ENCODE results near the gene COQ9. TPM values are rescaled to one million over a fixed set of nuclear protein-coding genes. Genes with fewer than 3 reads are reported as not detected.

Gene COQ9
- total RNA-seq, 1 experiment from 2014 or later, result 77.7 TPM

DNA sequence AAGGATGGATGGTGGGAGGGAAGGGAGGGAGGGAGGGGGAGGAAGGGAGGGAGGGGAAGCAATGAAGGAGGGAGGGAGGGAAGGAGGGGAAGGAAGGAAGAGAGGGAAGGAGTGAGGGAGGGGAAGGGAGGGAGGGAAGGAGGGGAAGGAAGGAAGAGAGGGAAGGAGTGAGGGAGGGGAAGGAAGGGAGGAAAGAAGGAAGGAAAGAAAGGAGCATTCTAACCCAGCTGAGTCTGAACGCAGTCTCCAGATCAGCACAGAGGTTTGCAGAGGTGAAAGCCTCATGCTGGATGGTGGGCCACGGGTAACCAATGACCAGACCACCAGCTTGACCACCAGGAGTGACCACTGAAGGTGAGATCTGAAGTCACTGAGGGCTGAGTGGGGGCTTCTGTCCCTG is 24.1 kb upstream of the COQ9 start:
- no TSS peak for BruUV-seq (replicated peaks)
- H3K27me3 Mint-ChIP-seq (ENCODE audit: unreplicated experiment), result no peaks in the 10 kb centered on the region
- TF ChIP-seq CTCF (IDR thresholded peaks at IDR 0.05; ENCODE audit: unreplicated experiment), result no peak
- peaks cover 5% of the 10 kb centered on the region for H3K36me3 Mint-ChIP-seq (ENCODE audit: insufficient read depth, unreplicated experiment)
- H3K9me3 Mint-ChIP-seq (ENCODE audit: low read depth, unreplicated experiment), result no peaks in the 10 kb centered on the region
- no peak overlapping the region for H3K27ac Mint-ChIP-seq (ENCODE audit: unreplicated experiment)
- CTCF ChIA-PET, result interaction anchor here (1.3 to 2.0 kb wide), 7 partner anchors 82 to 330 kb away, joined by 4 to 45 read pairs (median 6); partner anchors contain the start of gene CPNE2
- no peak for DNase-seq
- peaks cover 26% of the 10 kb centered on the region for H3K4me1 Mint-ChIP-seq (ENCODE audit: low read depth, unreplicated experiment)
- no peak overlapping the region for H3K4me3 Mint-ChIP-seq (ENCODE audit: low read depth, unreplicated experiment)
- intact Hi-C loops (cut with micrococcal nuclease; ENCODE audit: unreplicated experiment), result no loop called here

- intact Hi-C loops (cut with micrococcal nuclease; ENCODE audit: unreplicated experiment), result no loop called here
- no peak overlapping the region for H3K4me3 Mint-ChIP-seq (ENCODE audit: low read depth, unreplicated experiment)
- no TSS peak for BruUV-seq (replicated peaks)
- peaks cover 11% of the 10 kb centered on the region for H3K4me1 Mint-ChIP-seq (ENCODE audit: low read depth, unreplicated experiment)
- H3K36me3 Mint-ChIP-seq (ENCODE audit: insufficient read depth, unreplicated experiment), result peaks cover 18% of the 10 kb centered on the region
- no peak for DNase-seq
- no peaks in the 10 kb centered on the region for H3K27me3 Mint-ChIP-seq (ENCODE audit: unreplicated experiment)
- CTCF ChIA-PET, result interaction anchor here (1.2 kb wide), 1 partner anchor 120 kb away, joined by 3 read pairs; no protein-coding TSS in a partner anchor
- no peaks in the 10 kb centered on the region for H3K9me3 Mint-ChIP-seq (ENCODE audit: low read depth, unreplicated experiment)
- no peak overlapping the region for H3K27ac Mint-ChIP-seq (ENCODE audit: unreplicated experiment)
- TF ChIP-seq CTCF (IDR thresholded peaks at IDR 0.05; ENCODE audit: unreplicated experiment), result no peak
These were observed 22.7 kb upstream of the COQ9 start for GRCh38 chr16:57424583-57424982.

DNA sequence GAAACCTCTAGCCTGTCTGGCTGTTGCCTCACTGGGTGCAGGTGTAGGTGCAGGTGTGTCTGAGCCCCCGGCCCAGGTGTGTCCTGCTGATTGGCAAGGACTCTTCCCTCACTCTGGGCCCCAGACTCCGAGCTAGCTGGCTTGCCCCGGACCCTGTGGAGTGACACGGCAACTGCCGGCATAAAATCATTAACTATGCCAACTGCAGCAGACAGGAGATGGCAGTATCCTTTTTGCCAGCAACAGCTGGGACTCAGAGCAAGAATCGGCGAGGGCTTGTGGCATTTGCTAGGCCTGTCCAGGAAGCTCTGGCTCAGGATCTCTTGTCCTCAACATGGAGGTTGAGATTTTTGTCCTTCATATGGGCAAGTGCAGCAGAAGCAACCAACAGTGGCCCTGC is 20.9 kb upstream of the COQ9 start:
- Mint-ChIP-seq H3K27ac (ENCODE audit: unreplicated experiment) (no peak overlapping the region), H3K9me3 (ENCODE audit: low read depth, unreplicated experiment) (no peaks in the 10 kb centered on the region), H3K36me3 (ENCODE audit: insufficient read depth, unreplicated experiment) (peaks cover 31% of the 10 kb centered on the region), H3K27me3 (ENCODE audit: unreplicated experiment) (no peaks in the 10 kb centered on the region), H3K4me3 (ENCODE audit: low read depth, unreplicated experiment) (no peak overlapping the region), H3K4me1 (ENCODE audit: low read depth, unreplicated experiment) (peaks cover 9% of the 10 kb centered on the region)
- TF ChIP-seq CTCF (IDR thresholded peaks at IDR 0.05; ENCODE audit: unreplicated experiment), result no peak
- BruUV-seq (replicated peaks), result no TSS peak
- no peak for DNase-seq
- CTCF ChIA-PET, result interaction anchor here (1.1 kb wide), 1 partner anchor 126 kb away, joined by 3 read pairs; no protein-coding TSS in a partner anchor
- intact Hi-C loops (cut with micrococcal nuclease; ENCODE audit: unreplicated experiment), result no loop called here

GRCh38 chr16:57427307-57427706 is 20.0 kb upstream of the COQ9 start:
- intact Hi-C loops (cut with micrococcal nuclease; ENCODE audit: unreplicated experiment), result no loop called here
- Mint-ChIP-seq H3K4me3 (ENCODE audit: low read depth, unreplicated experiment) (no peak overlapping the region), H3K4me1 (ENCODE audit: low read depth, unreplicated experiment) (peaks cover 5% of the 10 kb centered on the region), H3K27me3 (ENCODE audit: unreplicated experiment) (no peaks in the 10 kb centered on the region), H3K9me3 (ENCODE audit: low read depth, unreplicated experiment) (no peaks in the 10 kb centered on the region), H3K36me3 (ENCODE audit: insufficient read depth, unreplicated experiment) (peaks cover 31% of the 10 kb centered on the region), H3K27ac (ENCODE audit: unreplicated experiment) (no peak overlapping the region)
- no peak for DNase-seq
- CTCF ChIA-PET, result interaction anchor here (0.6 to 1.1 kb wide), 2 partner anchors 40 to 127 kb away, joined by 3 read pairs; no protein-coding TSS in a partner anchor
- no TSS peak for BruUV-seq (replicated peaks)
- TF ChIP-seq CTCF (IDR thresholded peaks at IDR 0.05; ENCODE audit: unreplicated experiment), result no peak
